HL-60 (cell line): ENCODE measurements around the gene GMPPA.

Source experiments
- DNase-seq, 2 experiments: peaks; one replicate each; pipeline ENCODE4 v3.0.0-alpha.2; 2010 to 2020; ENCODE audit warnings: low read depth in 1 of 2, low spot score in 1 of 2
- H3K27ac ChIP-seq: fragments of 250-450 bp; sonication (Bioruptor Pico); replicated peaks from 2 replicates; pipeline ENCODE4 v1.5.1; 2020; ENCODE audit warnings: mild to moderate bottlenecking, moderate library complexity
- H3K27me3 ChIP-seq: fragments of 250-450 bp; sonication (Bioruptor Pico); 2 replicates; pipeline ENCODE4 v1.5.1; 2021; ENCODE audit warnings: mild to moderate bottlenecking, moderate library complexity; ENCODE audit not compliant: insufficient read depth, poor library complexity, severe bottlenecking
- H3K4me3 ChIP-seq: replicated peaks from 2 replicates; pipeline ENCODE4 v1.5.1; 2011; ENCODE audit warnings: mild to moderate bottlenecking, control low read depth, low read length; ENCODE audit not compliant: insufficient read depth
- CTCF ChIP-seq: IDR thresholded peaks from one replicate; pipeline ENCODE4 v1.5.1; 2011; ENCODE audit warnings: low read length, control low read depth, inconsistent platforms; ENCODE audit not compliant: insufficient read depth
- GABPA ChIP-seq: IDR thresholded peaks from 2 replicates; pipeline ENCODE4 v1.6.1; 2012; ENCODE audit warnings: low read depth
- POLR2AphosphoS5 ChIP-seq: IDR thresholded peaks from 2 replicates; pipeline ENCODE4 v1.6.1; 2012; ENCODE audit warnings: low read depth
- REST ChIP-seq: IDR thresholded peaks from 2 replicates; pipeline ENCODE4 v1.6.1; 2012; ENCODE audit warnings: low read depth; ENCODE audit not compliant: insufficient replicate concordance
- SPI1 ChIP-seq: IDR thresholded peaks from 2 replicates; pipeline ENCODE4 v1.6.1; 2012; ENCODE audit warnings: low read depth, mild to moderate bottlenecking, borderline replicate concordance

GMPPA gene

GRCh38 chr2:219500135-219500534 lies 1.4 kb downstream of the GMPPA start:
- TF ChIP-seq GABPA, result no peak
- H3K27ac ChIP-seq, result no peak overlapping the region
- peaks cover 28% of the 10 kb centered on the region for H3K27me3 ChIP-seq
- DNase-seq, result no peak
- H3K4me3 ChIP-seq, result no peak overlapping the region

GRCh38 chr2:219501849-219502248 lies 3.2 kb downstream of the GMPPA start:
- Histone ChIP-seq H3K4me3 (no peak overlapping the region), H3K27ac (no peak overlapping the region), H3K27me3 (peaks cover 13% of the 10 kb centered on the region)
- TF ChIP-seq GABPA, result no peak
- DNase-seq, result no peak

GRCh38 chr2:219502618-219503017 lies 3.9 kb downstream of the GMPPA start:
- Histone ChIP-seq H3K4me3 (no peak overlapping the region), H3K27me3 (peaks cover 5% of the 10 kb centered on the region), H3K27ac (no peak overlapping the region)
- no peak for DNase-seq
- TF ChIP-seq CTCF (no peak), GABPA (no peak), SPI1 (no peak), POLR2AphosphoS5 (no peak), REST (no peak)

GRCh38 chr2:219505585-219505984 lies 6.9 kb downstream of the GMPPA start:
- no peak overlapping the region for H3K27ac ChIP-seq
- no peak overlapping the region for H3K4me3 ChIP-seq
- no peak for DNase-seq
- H3K27me3 ChIP-seq, result peaks cover 9% of the 10 kb centered on the region
- TF ChIP-seq SPI1 (no peak), CTCF (no peak), REST (no peak), POLR2AphosphoS5 (no peak), GABPA (no peak)

GRCh38 chr2:219506153-219506801 lies 7.6 kb downstream of the GMPPA start:
- Histone ChIP-seq H3K4me3 (no peak overlapping the region), H3K27ac (no peak overlapping the region), H3K27me3 (peaks cover 14% of the 10 kb centered on the region)
- no peak for TF ChIP-seq REST
- DNase-seq, result no peak
